ENCODE measurements around the gene TPTE2. TPM values are rescaled to one million over a fixed set of nuclear protein-coding genes. Genes with fewer than 3 reads are reported as not detected.
A peak's percentile ranks its signal among the peaks of the same experiment; 100 is the strongest.
"Not testable (repeated sequence)": the region's sequence is repeated elsewhere in the genome, so short reads cannot be mapped to it uniquely, and the experiment has no call there.

The TPTE2 gene
- total and polyA plus RNA-seq, 9 of the 15 experiments (the other 6 are each of a cell fraction or from before 2014, with no cell fraction given) = not detected

DNA sequence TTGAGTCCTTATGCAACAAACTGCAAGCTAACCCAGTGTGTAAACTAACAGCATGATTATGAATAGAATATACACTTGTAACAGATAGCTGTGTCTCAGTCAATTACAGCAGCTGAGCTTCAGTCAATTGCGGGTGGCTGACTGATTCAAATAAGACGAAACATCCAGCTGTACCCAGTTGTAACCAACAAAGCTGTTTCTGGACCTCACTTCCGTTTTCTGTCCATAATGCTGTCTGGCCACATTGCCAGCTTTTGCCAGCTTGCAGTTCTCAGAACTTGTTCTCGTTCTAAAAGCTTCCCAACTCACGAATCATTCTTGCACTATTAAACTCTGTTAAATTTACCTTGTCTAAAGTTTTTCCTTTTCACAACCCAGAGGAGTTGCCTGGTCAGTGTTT is 53.7 kb downstream of the TPTE2 start:
- H3K9me3 ChIP-seq (replicated peaks; ENCODE audit: control insufficient read depth, insufficient read depth, low read depth, low read length); intact Hi-C loops (cut with micrococcal nuclease); POLR2A ChIA-PET; FAIRE-seq; H3K27me3 ChIP-seq (ENCODE audit: control insufficient read depth in 2 of 2, insufficient read depth in 2 of 2, low read length in 2 of 2); DNase-seq (ENCODE audit: extremely low read depth in 1 of 4, low spot score in 3 of 4); ATAC-seq; H3K9me1 ChIP-seq (ENCODE audit: control insufficient read depth, insufficient read depth, low read length); H2AFZ ChIP-seq (ENCODE audit: low read depth, low read length); H3K9ac ChIP-seq (ENCODE audit: insufficient read depth in 1 of 2, low read depth in 2 of 2, low read length in 2 of 2); H3K79me2 ChIP-seq (ENCODE audit: control insufficient read depth, insufficient read depth, low read length); H3K4me1 ChIP-seq (replicated peaks in 1 of 2; ENCODE audit: control insufficient read depth in 2 of 2, insufficient read depth in 2 of 2, low read length in 2 of 2); CTCF ChIA-PET (ENCODE audit: low intra/inter-chr PET ratio); H3K4me2 ChIP-seq (ENCODE audit: insufficient read depth, low read length); BruUV-seq (replicated peaks); H3K27ac ChIP-seq (ENCODE audit: extremely low read depth, low read depth, low read length); in situ Hi-C loops (cut with MboI); H3K36me3 ChIP-seq (ENCODE audit: control insufficient read depth, insufficient read depth, low read length); H3K4me3 ChIP-seq; H4K20me1 ChIP-seq (replicated peaks; ENCODE audit: control insufficient read depth, insufficient read depth, low read length): not testable (repeated sequence)
- WGBS (ENCODE audit: insufficient coverage, low coverage, missing lambda C conversion rate) = 2% methylated on average over 5 of the region's 5 CpGs

DNA sequence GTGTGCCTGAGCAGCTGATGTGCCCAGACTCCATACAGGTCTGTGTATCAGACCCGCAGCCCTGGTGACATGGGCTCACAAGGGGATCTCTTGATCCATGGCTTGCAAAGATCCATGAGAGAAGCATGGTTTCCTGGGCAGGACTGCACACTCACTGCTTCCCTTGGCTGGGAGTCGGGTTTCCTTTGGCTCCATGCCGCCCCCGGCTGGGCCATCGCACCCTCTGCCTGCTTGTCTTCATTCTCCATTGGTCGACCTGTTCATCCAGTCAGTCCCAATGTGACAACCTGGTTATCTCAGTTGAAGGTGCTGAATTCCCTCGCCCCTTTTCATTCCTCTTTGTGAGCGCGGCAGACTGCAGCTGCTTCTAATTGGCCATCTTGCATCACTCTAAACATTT is 101.2 kb downstream of the TPTE2 start:
- H3K4me3 ChIP-seq; H3K27ac ChIP-seq (ENCODE audit: extremely low read depth, low read depth, low read length); H2AFZ ChIP-seq (ENCODE audit: low read depth, low read length); H3K27me3 ChIP-seq (ENCODE audit: control insufficient read depth in 2 of 2, insufficient read depth in 2 of 2, low read length in 2 of 2); intact Hi-C loops (cut with micrococcal nuclease); BruUV-seq (replicated peaks); H3K9me1 ChIP-seq (ENCODE audit: control insufficient read depth, insufficient read depth, low read length); H3K36me3 ChIP-seq (ENCODE audit: control insufficient read depth, insufficient read depth, low read length); in situ Hi-C loops (cut with MboI); H3K4me1 ChIP-seq (replicated peaks in 1 of 2; ENCODE audit: control insufficient read depth in 2 of 2, insufficient read depth in 2 of 2, low read length in 2 of 2); H3K4me2 ChIP-seq (ENCODE audit: insufficient read depth, low read length); H4K20me1 ChIP-seq (replicated peaks; ENCODE audit: control insufficient read depth, insufficient read depth, low read length); POLR2A ChIA-PET; H3K9me3 ChIP-seq (replicated peaks; ENCODE audit: control insufficient read depth, insufficient read depth, low read depth, low read length); H3K9ac ChIP-seq (ENCODE audit: insufficient read depth in 1 of 2, low read depth in 2 of 2, low read length in 2 of 2); FAIRE-seq; H3K79me2 ChIP-seq (ENCODE audit: control insufficient read depth, insufficient read depth, low read length); CTCF ChIA-PET (ENCODE audit: low intra/inter-chr PET ratio): not testable (repeated sequence)
- peak in 2 of 4 experiments; percentile 0 to 2 for DNase-seq (ENCODE audit: extremely low read depth in 1 of 4, low spot score in 3 of 4)
- peak; percentile 72 for ATAC-seq
- TF ChIP-seq RAD21 (CRISPR knock-in tag; conservative IDR thresholded peaks at IDR 0.05 in 1 of 2, IDR thresholded peaks at IDR 0.05 in 1 of 2) = 0 out of 4 replicates have a peak, but pooled peaks of 1 of the 2 experiments have one; percentile 7
- WGBS (ENCODE audit: insufficient coverage, low coverage, missing lambda C conversion rate) = 2% methylated on average over 7 of the region's 9 CpGs

Data from K562 (cell line).